GM21423 (cell line): ENCODE results near the gene RBM17.
"Not testable (repeated sequence)": the region's sequence is repeated elsewhere in the genome, so short reads cannot be mapped to it uniquely, and the experiment has no call there.

Experiments used
- ATAC-seq: cut with Tn5 transposase; IDR thresholded peaks from one replicate; pipeline ENCODE4 v1.9.1; 2021; ENCODE audit warnings: mild to moderate bottlenecking, moderate library complexity; ENCODE audit not compliant: unreplicated experiment

RBM17 gene

DNA sequence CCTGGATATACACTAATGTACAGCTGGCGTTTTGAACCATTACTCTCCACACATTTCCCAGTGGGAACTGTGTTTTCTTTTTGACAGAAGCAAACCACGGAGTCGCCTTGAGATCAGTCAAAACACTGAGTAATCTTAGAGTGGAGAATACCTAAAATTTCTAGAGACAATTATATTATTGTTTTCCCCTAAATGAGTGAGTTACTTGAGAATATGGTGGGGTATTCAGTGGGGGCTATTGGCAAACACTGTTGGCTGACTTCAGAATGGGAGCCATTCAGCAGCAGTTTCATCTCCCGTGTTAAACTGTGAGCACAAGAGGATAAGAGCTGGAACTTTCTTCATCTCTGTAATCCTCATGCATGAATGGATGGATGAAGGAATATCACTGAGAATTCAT lies 32.9 kb upstream of the RBM17 start:
- ATAC-seq, result no peak

GRCh38 chr10:6056411-6057135 lies 32.3 kb upstream of the RBM17 start:
- ATAC-seq, result no peak

DNA sequence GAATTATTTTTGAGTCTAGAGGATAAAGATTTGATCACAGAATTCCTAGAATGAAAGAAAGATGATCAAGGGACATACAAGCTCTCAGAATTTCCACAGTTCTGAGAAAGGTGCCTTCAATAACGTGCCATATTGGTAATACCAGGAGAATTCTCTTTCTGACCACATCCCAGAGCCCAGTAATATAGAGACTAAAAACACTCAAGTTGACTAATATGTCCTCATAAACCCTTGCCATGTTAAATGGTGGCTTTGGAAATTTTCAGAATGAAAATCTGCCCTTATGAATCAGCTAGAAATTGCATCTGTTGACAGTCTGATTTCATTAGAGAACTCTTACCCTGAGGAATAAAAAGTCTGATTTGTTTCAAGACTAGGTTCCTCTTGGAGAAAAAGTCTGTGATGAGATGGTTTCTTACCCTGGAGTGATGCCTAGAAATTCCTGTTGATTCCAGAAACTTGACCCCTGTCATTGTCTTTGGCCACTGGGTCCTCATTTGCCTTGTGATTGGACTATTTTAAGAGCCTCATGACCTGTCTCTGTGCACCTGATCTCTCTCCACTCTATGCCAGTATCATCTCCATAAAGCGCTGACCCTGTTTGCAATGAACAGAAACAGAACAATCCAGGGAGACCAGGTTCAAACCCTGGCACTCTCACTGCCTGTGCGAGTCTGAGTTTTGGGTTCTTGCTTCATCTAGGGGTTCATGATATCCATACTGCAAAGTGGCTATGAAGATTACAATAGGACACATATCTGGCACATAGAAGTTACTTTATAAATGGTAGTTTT lies 30.0 kb upstream of the RBM17 start:
- no peak for ATAC-seq

DNA sequence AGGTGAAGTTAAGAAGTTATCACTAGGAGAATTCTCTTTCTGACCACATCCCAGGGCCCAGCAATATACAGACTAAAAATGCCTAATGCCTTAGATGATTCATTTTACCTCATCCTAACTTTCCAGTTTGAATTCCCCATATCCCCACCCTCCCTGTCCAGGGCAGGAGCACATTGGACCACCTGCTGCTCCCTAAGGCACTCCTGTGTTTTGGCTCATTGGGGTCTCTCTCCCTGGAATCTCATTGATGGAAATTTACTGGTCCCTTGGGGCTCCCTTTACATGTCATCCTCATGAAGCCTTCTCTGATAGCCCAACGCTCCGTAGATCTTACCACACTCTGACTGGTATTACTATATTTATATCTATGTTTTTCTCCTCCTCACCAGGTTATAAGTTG lies 29.3 kb upstream of the RBM17 start:
- no peak for ATAC-seq

DNA sequence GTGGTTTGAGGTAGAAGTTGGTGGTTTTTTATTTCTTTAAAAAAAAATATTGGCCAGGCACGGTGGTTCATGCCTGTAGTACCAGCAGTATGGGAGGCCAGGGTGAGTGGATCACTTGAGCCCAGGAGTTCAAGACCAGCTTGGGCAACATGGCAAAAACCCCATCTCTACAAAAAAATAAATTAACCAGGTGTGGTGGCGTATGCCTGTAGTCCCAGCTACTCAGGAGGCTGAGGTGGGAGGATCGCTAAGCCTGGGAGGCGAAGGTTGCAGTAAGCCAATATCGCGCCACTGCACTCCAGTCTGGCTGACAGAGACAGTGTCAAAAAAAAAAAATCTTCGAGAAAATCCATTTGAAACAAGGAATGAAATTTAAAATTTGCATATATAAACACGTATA lies 27.8 kb upstream of the RBM17 start:
- ATAC-seq, result no peak

DNA sequence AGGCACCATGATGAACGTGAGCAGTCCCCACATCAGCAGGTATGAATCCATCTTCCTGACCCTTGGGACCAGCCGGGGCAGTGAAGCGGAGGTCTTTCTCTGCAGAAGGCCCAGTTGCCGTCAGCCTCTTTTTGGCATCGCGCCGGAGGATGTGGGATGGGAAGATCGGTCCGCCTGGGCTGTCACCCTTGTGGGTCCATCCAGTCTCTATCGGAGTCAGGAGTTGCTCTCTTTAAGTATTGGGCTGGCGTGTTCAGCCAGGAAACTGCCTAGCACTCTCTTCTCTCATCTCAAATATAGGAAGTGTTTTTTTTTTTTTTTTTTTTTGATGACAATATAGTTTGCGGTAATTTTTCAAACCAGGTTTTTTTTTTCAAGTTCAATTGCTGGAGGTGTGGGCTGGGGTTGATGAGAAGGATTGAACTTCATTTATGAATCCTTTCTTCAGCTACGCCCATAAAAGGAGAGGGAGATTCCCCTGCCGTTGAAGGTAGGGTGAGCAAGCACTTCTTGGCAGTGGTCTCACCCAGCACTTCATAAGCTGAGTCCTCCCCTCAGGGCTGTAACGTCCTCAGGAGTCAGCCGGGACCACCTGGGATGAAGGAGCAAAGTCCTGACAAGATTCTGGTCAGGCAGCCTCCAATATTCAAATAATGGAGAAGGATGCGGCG lies 26.6 kb upstream of the RBM17 start, which contains the start of gene IL2RA:
TSS of gene IL2RA (minus strand) at position 267 of the 671 bp plus-strand sequence. CDS start at position 51, 216 bp downstream.
- ATAC-seq, result no peak

DNA sequence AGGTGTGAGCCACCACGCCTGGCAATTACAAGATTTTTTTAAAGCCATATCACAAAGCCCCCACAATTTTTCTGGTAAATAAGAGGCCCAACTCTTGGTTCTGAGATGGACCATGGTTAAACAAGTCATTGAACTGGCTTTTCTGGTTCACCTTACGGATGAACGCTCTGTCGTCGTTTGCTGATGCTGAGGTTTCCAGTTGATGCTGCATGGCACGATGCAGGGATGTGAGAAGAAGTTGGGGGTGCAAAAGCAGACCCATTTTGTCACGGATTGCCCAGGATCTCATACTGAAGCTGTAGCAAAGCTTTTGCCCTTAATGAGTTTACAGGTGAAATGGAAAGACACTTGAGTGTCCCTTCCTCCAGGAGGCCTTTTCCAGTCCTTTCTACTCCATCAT lies 24.7 kb upstream of the RBM17 start:
- ATAC-seq, result no peak

DNA sequence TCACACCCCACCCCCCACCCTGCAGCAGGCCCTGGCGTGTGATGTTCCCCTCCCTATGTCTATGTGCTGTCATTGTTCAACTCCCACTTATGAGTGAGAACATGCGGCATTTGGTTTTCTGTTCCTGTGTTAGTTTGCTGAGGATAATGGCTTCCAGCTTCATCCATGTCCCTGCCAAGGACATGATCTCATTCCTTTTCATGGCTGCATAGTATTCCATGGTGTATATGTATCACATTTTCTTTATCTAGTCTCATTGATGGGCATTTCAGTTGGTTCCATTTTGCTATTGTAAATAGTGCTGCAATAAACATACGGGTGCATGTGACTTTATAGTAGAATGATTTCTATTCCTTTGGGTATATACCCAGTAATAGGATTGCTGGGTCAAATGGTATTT lies 24.1 kb upstream of the RBM17 start:
- ATAC-seq, result not testable (repeated sequence)

DNA sequence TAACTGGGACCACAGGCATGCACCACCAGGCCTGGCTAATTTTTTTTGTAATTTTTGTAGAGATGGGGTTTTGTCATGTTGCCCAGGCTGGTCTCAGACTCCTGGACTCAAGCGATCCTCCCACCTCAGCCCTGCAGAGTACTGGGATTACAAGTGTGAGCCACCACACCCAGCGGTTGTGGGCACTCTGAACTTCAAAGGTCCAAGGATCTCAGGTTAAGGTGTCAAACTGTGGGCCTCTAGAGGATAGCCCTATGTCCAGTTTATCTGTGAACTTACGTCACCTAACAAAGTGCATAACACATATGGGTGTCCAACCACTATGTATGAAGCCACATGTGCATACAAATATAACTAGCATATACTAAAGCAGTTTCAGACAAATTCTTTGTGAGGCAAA lies 23.4 kb upstream of the RBM17 start:
- ATAC-seq, result no peak

DNA sequence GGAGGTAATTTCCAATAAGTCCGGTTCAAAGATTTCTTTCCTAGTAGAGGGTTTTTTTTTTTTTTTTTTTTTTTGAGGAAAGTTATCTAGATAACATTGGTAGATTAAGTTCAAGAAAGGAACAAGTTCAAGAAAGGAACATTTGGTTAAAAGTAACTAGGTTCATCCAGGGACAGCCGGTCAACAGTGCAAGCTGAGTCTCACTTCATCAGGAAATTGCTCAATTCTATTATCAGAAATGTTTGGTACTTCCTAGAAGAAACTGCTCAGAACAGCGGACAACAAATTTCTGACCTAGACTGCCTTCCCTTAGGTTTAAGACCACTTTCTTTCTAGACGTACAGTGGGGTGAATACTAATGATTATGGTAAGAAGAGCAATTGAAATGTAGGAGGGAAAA lies 23.0 kb upstream of the RBM17 start:
- no peak for ATAC-seq

GRCh38 chr10:6067457-6067856 lies 21.4 kb upstream of the RBM17 start:
- ATAC-seq, result no peak

GRCh38 chr10:6068006-6068405 lies 20.8 kb upstream of the RBM17 start:
- ATAC-seq, result no peak

GRCh38 chr10:6068422-6068821 lies 20.4 kb upstream of the RBM17 start:
- ATAC-seq, result peak; percentile 51

DNA sequence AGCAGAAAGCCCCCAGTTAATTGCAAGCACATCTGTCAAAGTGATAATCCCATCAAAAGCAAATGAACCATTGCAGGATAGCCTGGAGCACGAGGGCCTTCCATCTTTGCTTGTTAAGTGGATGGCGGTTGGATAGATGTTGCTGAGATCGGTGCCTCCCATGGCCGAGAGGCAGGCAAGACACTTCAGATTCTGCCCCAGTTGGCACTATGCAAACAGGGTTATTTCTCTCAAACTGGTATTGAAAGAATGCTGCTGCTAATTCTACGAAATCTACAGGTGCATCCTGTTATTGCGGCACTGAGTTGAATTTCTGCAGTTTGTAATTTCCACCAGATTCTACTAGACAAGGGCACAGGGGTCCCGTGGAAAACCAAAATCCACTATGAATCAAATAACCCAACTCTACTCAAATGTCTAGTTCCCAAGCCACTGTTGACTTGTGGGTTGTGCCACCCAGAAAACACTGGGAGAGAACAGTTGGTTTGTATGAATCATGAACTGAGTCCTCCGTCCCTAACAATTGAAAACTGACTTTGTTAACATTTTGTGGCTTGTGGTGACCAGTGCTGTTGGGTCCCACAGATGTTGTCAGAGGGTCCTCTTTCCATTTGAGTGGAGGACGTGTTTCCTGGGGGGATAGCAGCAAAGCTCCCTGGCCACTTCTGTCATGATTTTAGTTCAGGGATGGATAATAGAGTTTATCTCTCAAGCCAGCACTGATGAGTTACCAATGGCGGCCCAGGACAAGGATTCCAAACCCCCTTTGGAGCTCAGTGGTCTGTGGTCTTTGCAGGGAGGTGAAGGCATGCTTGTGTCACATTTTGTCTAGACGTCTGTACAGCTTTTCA lies 19.5 kb upstream of the RBM17 start:
- no peak for ATAC-seq

DNA sequence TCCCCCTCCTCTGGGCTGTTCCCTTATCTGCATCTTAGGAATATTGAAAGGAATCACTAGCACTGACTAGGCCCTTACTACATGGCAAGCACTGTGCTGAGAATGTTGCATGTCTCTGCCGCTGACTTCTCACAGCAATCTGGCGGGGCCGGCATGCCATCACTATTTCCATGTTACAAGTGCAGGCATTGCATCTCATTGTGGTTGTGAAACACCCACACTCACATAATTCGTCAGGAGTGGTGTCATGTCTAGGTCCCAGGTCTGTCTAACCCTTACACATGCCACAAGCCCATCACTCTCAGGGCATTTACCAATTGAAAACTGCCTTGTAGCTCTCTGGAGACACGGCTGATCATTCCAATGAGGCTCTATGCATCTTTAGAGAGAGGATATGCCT lies 18.2 kb upstream of the RBM17 start:
- ATAC-seq, result no peak

DNA sequence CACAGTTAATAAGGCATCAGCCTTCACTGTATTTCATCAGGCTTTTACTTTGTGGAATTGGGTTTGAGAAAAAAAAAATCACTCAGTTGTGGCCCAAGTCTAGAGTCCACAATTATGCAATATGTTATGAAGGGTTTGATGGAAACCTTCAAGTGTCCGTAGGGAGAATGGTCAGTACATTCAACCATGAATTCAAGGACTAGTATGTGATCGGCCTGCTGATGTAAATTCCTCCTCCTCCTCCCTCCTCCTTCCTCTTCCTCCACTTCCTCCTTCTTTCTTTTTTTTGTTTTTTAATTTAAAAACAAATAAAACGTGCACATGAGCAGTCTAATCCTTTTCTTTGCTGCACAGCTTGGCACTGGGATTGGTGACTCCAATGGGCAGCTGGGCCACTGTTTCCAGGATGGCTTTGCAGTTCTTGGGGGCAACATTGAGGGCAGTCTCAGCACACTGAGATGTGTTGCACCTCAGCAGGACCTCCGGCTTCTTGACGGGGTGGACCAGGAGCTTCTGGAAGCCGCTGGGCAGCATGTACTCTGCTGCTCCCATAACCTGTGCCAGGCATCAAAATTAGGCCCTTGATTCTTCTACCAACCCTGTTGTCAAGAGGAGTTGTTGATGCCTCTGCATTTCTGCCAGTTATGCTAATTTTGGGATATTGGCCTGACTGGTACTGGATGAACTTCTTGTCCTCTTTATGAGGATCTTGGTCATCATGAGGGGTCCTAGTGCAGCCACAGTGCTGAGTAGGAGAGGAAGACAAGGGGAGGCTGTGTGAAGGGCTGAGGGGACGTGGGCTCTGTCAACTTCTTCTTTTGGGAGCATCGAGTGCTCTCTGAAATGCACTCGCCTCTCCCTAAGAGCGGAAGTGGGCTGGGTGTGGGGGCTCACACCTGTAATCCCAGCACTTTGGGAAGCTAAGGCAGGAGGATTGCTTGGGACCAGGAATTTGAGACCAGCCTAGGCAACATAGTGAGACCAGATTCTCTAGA lies 17.4 kb upstream of the RBM17 start:
- no peak for ATAC-seq

- no peak for ATAC-seq
Observed at GRCh38 chr10:6072215-6072934, 16.5 kb upstream of the RBM17 start.

DNA sequence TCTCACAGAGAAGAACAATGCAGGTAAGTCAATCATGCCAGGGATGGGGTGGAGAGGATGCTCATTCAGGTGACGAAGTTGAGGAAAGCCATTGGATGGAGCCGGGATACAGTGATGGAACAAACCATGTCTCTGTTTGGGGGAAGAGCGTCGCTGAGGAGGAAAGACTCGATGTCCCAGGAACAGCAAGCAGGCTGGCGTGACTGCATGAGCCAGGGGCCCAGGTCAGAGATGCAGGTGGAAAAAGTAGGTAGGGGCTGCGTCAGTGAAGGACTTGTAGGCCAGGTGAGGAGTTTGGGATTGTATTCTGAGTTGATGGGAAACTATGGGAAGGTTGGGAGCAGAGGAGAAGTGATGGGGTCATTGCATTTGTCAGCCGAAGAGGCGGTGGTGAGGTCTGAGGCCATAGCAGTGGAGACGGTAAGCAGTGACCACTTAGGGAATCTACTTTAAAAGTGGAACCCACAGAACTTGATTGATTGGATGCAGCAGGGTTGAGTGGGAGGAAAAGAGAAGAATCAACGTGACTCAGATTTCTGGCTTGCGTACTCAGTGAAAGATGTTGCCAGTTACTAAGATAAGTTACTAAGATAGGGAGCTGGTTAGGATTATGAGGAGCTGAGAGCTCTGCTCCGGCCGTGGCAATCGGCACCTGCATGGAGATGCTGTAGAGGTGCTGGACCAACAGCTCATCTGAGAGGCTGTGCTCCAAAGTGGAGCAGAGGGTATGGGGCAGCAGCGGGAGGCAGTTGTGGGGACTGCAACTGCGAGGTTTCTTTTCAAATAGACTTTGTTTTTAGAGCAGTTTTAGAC lies 14.1 kb upstream of the RBM17 start:
- ATAC-seq, result no peak
